Muscle layer of colon (tissue), 2 donors: Measurements from ENCODE around the gene ATXN7L1.
A peak's percentile ranks its signal among the peaks of the same experiment; 100 is the strongest.

ENCODE experiments used
- H3K27ac ChIP-seq: one replicate; pipeline ENCODE4 v1.7.0; 2013; ENCODE audit warnings: low read depth, mild to moderate bottlenecking, low read length, moderate library complexity
- H3K27me3 ChIP-seq, 2 donors: one replicate each; pipeline ENCODE4 v1.7.0; 2013; ENCODE audit warnings: low read length in 2 of 2, mild to moderate bottlenecking in 2 of 2; ENCODE audit not compliant: insufficient read depth in 2 of 2, control insufficient read depth in 1 of 2
- H3K36me3 ChIP-seq: one replicate; pipeline ENCODE4 v1.7.0; 2013; ENCODE audit warnings: mild to moderate bottlenecking, low read length; ENCODE audit not compliant: insufficient read depth
- H3K4me1 ChIP-seq: one replicate; pipeline ENCODE4 v1.7.0; 2013; ENCODE audit warnings: mild to moderate bottlenecking, low read length; ENCODE audit not compliant: insufficient read depth
- H3K4me3 ChIP-seq, 2 donors: one replicate each; pipeline ENCODE4 v1.7.0; 2013; ENCODE audit warnings: low read length in 2 of 2, low read depth in 1 of 2, mild to moderate bottlenecking in 1 of 2, moderate library complexity in 1 of 2
- H3K9ac ChIP-seq: one replicate; pipeline ENCODE4 v1.7.0; 2013; ENCODE audit warnings: low read length
- H3K9me3 ChIP-seq: one replicate; pipeline ENCODE4 v1.7.0; 2013; ENCODE audit warnings: mild to moderate bottlenecking, low read length
- donor health status: abdominal sarcoma.
- donor health status: Adenocarcinoma of cecum.

ATXN7L1 gene

DNA sequence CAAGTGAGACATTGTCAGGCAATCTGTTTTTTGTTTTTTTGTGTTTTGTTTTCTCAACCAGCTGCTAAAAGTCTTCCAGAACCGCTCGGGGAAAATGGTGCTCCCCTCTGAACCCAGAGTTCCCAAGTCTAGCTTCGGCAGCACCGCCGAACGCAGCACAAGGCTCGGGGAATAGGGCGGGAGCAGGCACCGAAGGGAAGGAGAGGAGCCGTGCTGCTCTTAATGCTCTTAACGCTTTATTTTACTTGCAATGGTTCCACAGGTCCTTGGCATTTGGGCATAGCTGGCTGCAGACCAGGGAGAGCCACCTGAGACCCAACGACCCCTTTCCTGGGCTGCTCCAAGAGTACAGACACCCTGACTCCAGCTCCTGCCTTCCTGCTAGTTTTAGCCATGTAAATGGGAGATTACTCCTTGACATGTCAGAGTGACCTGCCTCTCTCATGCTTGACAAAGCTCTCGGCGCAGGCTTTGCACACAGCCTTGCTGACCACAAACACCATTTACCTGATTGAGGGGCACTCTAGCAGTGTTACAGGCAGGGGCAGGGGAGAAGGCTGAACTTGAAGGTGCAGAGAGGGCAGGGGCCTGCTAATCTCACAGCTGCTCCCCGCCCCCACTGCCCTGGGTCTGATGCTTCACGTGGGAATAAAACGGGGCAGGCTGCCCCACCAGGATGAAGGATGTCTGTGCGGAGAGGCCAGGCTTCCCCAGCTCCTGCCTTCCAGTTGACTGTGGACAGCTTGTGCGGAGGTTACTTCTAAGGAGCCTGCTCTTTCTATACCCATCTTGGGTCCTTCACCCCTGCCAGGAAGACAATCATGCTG, 236.5 kb downstream of the ATXN7L1 start:
- Histone ChIP-seq H3K4me1 (no peaks in the 10 kb centered on the region), H3K27ac (no peak overlapping the region), H3K36me3 (peaks cover 33% of the 10 kb centered on the region), H3K9ac (no peak overlapping the region), H3K27me3 (no peaks in the 10 kb centered on the region), H3K4me3 (no peak overlapping the region), H3K9me3 (no peaks in the 10 kb centered on the region)

DNA sequence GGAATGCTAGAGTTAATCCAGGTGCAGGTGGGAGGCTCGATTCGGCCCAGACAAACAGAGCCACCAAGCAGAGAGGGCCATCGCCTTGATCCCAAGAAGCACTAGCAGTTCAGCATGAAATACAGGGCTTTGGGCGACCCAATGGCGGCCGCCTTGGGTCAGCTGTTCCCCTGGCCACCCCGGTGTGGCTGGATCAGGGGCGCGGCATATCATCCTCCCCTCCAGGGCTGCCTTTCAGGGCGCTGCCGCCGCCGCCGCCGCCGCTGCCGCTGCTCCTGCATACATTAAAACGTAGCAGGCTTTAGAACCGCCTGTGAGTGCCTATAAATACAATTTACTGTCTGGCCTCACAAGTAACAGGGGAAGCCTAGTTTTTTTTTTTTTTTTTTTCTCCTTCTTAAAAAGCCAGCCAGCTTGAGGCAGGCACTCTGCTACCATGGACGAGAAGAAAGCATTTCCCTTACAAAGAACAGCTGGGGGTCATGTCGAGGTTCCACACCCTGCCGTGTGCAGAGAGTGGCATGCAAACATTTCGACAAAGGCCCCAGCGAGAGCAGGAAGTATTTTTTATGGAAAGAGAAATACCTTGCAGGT, 237.4 kb downstream of the ATXN7L1 start:
- Histone ChIP-seq H3K9ac (no peak overlapping the region), H3K4me1 (no peaks in the 10 kb centered on the region), H3K27me3 (no peaks in the 10 kb centered on the region), H3K9me3 (no peaks in the 10 kb centered on the region), H3K4me3 (no peak overlapping the region), H3K36me3 (peaks cover 37% of the 10 kb centered on the region), H3K27ac (no peak overlapping the region)

DNA sequence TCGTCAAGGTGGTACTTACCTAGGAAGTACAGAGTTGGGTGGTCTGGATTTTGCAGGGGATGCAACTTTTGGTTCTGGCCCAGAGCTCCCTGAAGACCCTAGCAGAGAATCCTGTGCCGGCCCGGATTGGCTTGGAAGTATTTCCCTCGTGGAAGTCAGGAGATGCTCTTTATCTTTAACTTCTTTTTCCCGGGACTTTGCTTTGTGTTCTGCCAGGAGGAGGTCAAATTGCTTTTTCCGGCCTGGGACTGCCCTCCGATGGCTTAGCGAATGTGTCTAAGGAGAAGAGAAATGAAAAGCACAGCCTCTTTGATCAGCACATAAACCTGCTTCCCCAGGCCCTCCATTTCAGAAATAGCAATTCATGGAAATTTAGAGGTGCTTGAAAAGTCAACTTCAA, 238.1 kb downstream of the ATXN7L1 start:
- Histone ChIP-seq H3K36me3 (peaks cover 40% of the 10 kb centered on the region), H3K9ac (no peak overlapping the region)

DNA sequence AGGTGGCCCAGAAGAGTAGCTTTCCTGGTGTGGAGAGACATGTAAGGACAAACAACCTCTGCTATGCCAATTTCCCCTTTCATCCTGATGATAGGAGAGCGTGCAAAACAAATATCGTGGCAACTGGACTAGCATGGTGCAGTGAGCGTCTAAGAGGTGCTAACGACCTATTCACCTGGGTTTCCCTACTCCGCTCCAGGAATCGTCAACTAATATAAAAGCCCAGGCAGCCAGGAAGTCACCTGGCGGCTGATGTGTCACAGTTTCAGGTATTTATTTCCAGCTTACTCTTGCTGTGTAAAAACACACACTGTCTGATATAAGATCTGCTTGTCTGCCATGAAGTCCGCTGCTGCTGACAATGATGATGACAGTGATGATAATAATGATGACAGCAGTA, 238.6 kb downstream of the ATXN7L1 start:
- Histone ChIP-seq H3K27me3 (no peaks in the 10 kb centered on the region), H3K27ac (no peak overlapping the region), H3K4me1 (no peaks in the 10 kb centered on the region), H3K9me3 (no peaks in the 10 kb centered on the region), H3K4me3 (no peak overlapping the region), H3K9ac (no peak overlapping the region), H3K36me3 (peaks cover 38% of the 10 kb centered on the region)

More for the DNA sequence above, 238.1 kb downstream of the ATXN7L1 start:
- H3K4me1 ChIP-seq: no peaks in the 10 kb centered on the region
- H3K27me3 ChIP-seq: no peaks in the 10 kb centered on the region
- no peak overlapping the region for H3K27ac ChIP-seq
- H3K9me3 ChIP-seq: no peaks in the 10 kb centered on the region
- no peak overlapping the region for H3K4me3 ChIP-seq

DNA sequence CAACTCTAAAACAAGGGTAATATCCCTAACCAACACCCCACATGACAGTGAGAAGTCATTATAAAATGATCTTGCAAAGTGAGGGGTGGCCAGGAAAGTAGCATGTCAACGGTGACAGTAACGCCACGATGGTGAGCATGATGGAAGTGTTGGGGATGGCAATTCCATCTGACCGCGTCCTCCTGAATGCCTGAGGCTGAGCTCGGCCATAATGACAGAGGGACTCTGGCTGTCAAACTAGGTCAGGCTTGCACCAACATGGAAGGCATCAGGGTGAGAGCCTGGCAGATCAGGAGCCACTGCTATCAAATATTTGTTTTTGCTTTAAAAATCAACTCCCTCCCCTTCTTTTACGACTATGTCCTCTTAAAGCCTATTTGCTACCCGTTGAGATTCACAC, 239.4 kb downstream of the ATXN7L1 start:
- Histone ChIP-seq H3K4me3 (no peak overlapping the region), H3K27me3 (no peaks in the 10 kb centered on the region), H3K9me3 (no peaks in the 10 kb centered on the region), H3K36me3 (peaks cover 31% of the 10 kb centered on the region), H3K4me1 (no peaks in the 10 kb centered on the region), H3K9ac (no peak overlapping the region), H3K27ac (no peak overlapping the region)

DNA sequence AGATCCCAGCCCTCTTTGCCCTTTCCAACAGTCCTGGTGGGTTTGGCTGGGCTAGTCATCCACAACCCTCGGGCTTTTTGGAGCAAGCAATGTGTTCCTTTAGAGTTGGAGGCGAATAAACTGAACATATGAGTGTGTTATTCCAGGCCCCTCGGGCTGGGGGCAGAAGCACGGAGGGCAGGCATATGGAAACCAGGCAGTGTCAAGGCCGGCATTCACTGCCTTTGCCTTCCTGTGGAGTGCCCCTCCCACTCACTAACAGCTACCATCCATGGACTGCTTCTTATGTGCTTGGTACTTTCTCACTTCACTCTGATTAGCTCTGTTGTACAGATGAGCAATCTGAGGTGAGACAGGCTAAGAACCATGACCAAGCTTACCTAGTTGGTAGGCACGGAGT, 241.2 kb downstream of the ATXN7L1 start:
- Histone ChIP-seq H3K27ac (no peak overlapping the region), H3K9ac (no peak overlapping the region), H3K4me1 (no peaks in the 10 kb centered on the region), H3K4me3 (no peak overlapping the region), H3K36me3 (peaks cover 31% of the 10 kb centered on the region), H3K27me3 (no peaks in the 10 kb centered on the region), H3K9me3 (no peaks in the 10 kb centered on the region)

DNA sequence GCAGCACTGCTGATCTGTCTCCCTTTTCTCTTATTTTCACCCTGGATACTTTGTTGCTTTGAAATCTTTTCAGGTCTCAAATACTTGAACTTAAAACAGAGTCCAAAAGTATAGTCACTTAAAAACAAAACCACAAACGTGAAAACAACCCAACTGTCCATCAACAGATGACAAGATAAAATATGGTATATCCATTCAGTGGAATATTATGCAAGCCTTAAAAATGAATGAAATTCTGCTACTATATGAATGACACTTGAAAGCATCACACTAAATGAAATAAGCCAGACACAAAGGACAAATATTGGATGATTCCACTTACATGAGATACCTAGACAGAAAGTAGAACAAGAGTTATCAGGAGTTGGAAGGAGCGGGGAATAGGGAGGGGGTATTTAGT, 250.4 kb downstream of the ATXN7L1 start:
- peaks cover 26% of the 10 kb centered on the region for H3K36me3 ChIP-seq
- H3K9me3 ChIP-seq: no peaks in the 10 kb centered on the region
- no peak overlapping the region for H3K27ac ChIP-seq
- H3K27me3 ChIP-seq: no peaks in the 10 kb centered on the region
- peaks cover 20% of the 10 kb centered on the region for H3K4me1 ChIP-seq
- H3K4me3 ChIP-seq: no peak overlapping the region
- H3K9ac ChIP-seq: no peak overlapping the region

DNA sequence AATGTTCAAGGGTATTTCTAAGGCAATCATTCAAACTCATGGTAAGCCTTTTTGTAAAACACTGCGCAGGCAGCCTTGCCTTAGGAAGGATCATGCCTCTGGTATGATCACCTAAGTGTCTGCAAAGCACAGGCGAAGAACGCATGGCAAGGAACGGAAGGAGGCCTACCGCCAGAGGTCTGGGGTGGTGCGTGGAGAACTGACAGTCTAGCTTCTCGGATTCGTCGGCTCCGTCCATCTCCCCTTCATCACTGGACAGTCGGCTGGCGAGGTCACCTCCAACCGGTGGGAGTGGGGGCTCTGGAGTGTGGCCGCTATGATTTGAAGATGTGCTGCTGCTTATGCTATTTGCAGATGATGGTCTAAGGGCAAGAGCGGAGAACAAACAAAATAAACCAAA, 252.5 kb downstream of the ATXN7L1 start:
- H3K4me1 ChIP-seq: peaks cover 22% of the 10 kb centered on the region
- H3K9ac ChIP-seq: no peak overlapping the region
- no peak overlapping the region for H3K27ac ChIP-seq
- H3K27me3 ChIP-seq: no peaks in the 10 kb centered on the region
- no peaks in the 10 kb centered on the region for H3K9me3 ChIP-seq
- H3K4me3 ChIP-seq: no peak overlapping the region
- peaks cover 29% of the 10 kb centered on the region for H3K36me3 ChIP-seq

DNA sequence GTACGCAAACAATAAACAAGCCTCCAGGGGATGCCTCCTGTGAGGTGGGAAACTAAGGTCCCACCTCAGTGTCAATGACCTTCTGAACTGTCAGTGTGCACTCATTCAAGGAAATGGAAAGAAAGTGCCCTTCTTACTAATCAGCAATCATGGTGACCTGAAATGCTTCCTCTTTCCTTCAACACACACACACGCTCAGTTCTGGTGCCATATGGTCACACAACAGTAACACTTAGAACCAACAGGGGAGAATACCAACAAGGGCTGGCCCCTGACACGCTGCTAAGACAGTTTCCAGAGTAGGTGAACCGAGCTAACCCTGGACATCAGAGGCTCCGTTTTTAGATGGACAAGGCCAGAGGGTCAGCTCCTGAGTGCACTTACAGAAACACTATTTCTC, 253.0 kb downstream of the ATXN7L1 start:
- Histone ChIP-seq H3K9ac (no peak overlapping the region), H3K4me3 (no peak overlapping the region), H3K36me3 (peaks cover 29% of the 10 kb centered on the region), H3K27ac (no peak overlapping the region), H3K4me1 (peaks cover 22% of the 10 kb centered on the region), H3K9me3 (no peaks in the 10 kb centered on the region), H3K27me3 (no peaks in the 10 kb centered on the region)

DNA sequence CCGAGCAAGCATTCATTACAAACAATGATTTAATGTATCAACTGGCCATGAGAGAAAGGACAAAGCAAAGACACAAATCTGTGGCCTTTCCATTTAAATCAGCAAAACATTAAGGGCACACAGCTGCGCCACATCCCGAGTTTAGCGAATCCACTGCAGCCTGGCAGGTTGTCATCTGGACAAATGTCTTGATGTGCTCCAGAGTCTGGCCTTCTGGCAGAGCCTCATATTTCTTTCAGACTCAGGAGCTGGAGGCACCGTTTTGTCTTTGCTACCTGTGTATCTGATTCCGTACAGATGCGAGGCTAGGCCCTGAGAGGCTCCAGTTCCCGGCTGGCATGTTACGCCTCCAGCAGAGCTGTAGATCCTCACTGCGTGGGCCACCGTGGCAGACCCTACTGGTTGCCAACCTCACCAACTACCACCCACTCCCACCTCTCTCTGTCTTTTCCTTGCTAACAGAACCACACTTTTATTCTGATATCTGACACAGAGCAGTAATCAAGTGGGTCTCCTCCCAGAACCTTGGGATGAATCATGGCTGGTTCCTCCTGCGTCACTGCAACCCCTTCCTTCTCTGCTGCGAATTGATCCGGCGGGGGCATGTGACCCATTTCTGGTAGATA, 254.2 kb downstream of the ATXN7L1 start:
- H3K9ac ChIP-seq: no peak overlapping the region
- peak overlapping the region; percentile 57 for H3K27ac ChIP-seq
- H3K4me3 ChIP-seq: no peak overlapping the region
- peaks cover 22% of the 10 kb centered on the region for H3K4me1 ChIP-seq
- H3K36me3 ChIP-seq: peaks cover 41% of the 10 kb centered on the region
- no peaks in the 10 kb centered on the region for H3K9me3 ChIP-seq
- no peaks in the 10 kb centered on the region for H3K27me3 ChIP-seq

DNA sequence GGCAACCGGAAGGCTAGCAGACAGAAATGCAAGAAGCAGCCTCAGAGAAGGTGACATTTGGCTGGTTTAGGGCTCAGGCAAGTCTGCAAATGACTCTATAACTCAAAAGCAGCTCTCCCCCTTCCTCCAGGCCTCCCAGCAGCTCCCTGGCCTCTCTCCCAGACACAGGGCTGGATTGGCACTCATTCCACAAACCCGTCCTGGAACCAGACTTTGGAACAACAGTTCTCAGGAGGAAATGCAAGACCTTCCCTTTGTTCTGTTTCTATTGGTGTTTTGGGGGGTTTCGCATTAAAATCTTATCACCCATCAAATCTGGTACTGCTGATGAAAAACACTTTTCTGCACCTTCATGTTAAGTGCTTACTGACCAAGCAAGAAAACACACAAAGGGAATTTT, 254.8 kb downstream of the ATXN7L1 start:
- Histone ChIP-seq H3K9me3 (no peaks in the 10 kb centered on the region), H3K9ac (no peak overlapping the region), H3K27ac (peak overlapping the region; percentile 57), H3K36me3 (peaks cover 37% of the 10 kb centered on the region), H3K4me3 (no peak overlapping the region), H3K4me1 (peaks cover 22% of the 10 kb centered on the region), H3K27me3 (no peaks in the 10 kb centered on the region)
